Body of pancreas (tissue), 4 donors: ENCODE results near the gene IL24. TPM values are rescaled to one million over a fixed set of nuclear protein-coding genes. Genes with fewer than 3 reads are reported as not detected.
A peak's percentile ranks its signal among the peaks of the same experiment; 100 is the strongest.

Source experiments
- ATAC-seq: fragments of 150-250 bp; one replicate; pipeline ENCODE4 v1.9.1; 2016
- DNase-seq, 4 donors: peaks; one replicate each; pipeline ENCODE4 v3.0.0-alpha.2; 2019
- H3K27ac ChIP-seq, 4 donors: fragments of 200-600 bp; sonication (generic); 1 replicate in 3 of 4; 2 replicates in 1 of 4; pipeline versions ENCODE4 v1.5.1 to v1.6.1; 2016 to 2019; ENCODE audit warnings: mild to moderate bottlenecking in 1 of 4, mixed read lengths in 1 of 4, moderate library complexity in 1 of 4
- H3K27me3 ChIP-seq, 2 donors: fragments of 200-600 bp; sonication (generic); one replicate each; pipeline ENCODE4 v1.6.0; 2016; ENCODE audit warnings: mild to moderate bottlenecking in 1 of 2
- H3K36me3 ChIP-seq, 2 donors: fragments of 200-600 bp; sonication (generic); replicated peaks in 1 of 2; 2 replicates each; pipeline ENCODE4 v1.5.1; 2016; ENCODE audit warnings: low read depth in 2 of 2; ENCODE audit not compliant: insufficient read depth in 1 of 2
- H3K4me1 ChIP-seq: fragments of 200-600 bp; sonication (generic); one replicate; pipeline ENCODE4 v1.6.0; 2016
- H3K4me3 ChIP-seq, 2 donors: fragments of 200-600 bp; sonication (generic); 1 replicate in 1 of 2; 2 replicates in 1 of 2; pipeline ENCODE4 v1.5.1; 2016 to 2019
- H3K9me3 ChIP-seq, 3 donors: fragments of 200-600 bp; sonication (generic); 1 replicate in 2 of 3; 2 replicates in 1 of 3; pipeline ENCODE4 v1.5.1; 2016
- CTCF ChIP-seq, 7 experiments: fragments of 450-650 bp in 4 of 7; fragments of 200-600 bp in 3 of 7; sonication (generic) in 3 of 7; IDR thresholded peaks; one replicate each; pipeline ENCODE4 v1.5.1; 2016 to 2019; ENCODE audit warnings: antibody characterized with exemption in 7 of 7
- POLR2A ChIP-seq, 3 donors: fragments of 450-650 bp; IDR thresholded peaks; one replicate each; pipeline ENCODE4 v1.6.1; 2016; ENCODE audit warnings: antibody characterized with exemption in 3 of 3, mild to moderate bottlenecking in 2 of 3
- whole genome bisulfite sequencing, 2 donors: methylation state at CpG; one replicate each; pipeline ENCODE4 v1.1.5; 2017; 5-methylcytosine and 5-hydroxymethylcytosine counted together
- intact Hi-C: fragments of 100-400 bp; cut with DNase I; formaldehyde crosslinking; loops from one replicate; pipeline ENCODE4 v1.15.1; 2023
- total RNA-seq, 2 donors: library from RNA; depleted of rRNA; stranded (reverse); fragments of >200 nt; gene quantifications; one replicate each; pipeline ENCODE4 v1.1.0, GENCODE V29; 2016

Gene IL24
- total RNA-seq, 2 donors from 2014 or later = not detected

DNA sequence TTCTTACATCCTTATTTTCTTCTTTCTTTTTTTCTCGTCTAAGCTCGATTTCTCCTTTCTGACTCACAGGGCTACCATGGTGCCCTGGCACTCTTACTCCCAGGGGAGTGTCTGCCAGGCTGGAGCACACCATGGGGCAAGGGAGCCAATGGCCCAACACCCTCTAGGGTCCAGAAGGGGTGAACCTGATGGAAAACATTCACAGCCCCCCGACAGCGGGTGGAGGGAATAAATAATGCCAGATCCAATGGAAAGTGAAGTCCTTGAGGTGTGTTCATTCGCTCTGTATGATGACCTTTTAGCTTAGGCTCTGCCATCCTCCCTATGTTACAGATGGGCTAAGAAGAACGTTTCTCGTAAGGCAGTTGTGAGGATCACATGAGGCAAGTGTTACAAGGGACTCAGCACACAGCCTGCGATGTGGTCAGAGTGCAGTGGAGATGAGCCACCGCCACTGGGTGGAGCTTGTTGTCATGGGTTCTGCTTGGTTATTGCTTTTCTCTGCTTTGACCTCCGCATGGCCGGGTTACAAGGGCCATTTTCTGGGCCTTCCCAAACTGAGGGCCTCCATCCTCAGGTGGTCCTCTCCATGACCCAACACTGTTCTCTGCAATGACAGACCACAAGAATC, 28.0 kb downstream of the IL24 start:
- H3K4me1 ChIP-seq = no peaks in the 10 kb centered on the region
- no peaks in the 10 kb centered on the region for H3K9me3 ChIP-seq
- intact Hi-C loops = no loop called here
- ATAC-seq (no peak), DNase-seq (peak in 2 of 4 donors; percentile 29 to 63)
- H3K36me3 ChIP-seq = no peaks in the 10 kb centered on the region
- WGBS, 2 donors = 72 to 94% methylated on average over 11 of the region's 11 CpGs
- no peaks in the 10 kb centered on the region for H3K27me3 ChIP-seq
- no peak overlapping the region for H3K4me3 ChIP-seq
- no peak overlapping the region for H3K27ac ChIP-seq
- TF ChIP-seq POLR2A (IDR thresholded peaks at IDR 0.05) (no peak), CTCF (IDR thresholded peaks at IDR 0.05) (peak in 1 of 7 experiments; percentile 19)

DNA sequence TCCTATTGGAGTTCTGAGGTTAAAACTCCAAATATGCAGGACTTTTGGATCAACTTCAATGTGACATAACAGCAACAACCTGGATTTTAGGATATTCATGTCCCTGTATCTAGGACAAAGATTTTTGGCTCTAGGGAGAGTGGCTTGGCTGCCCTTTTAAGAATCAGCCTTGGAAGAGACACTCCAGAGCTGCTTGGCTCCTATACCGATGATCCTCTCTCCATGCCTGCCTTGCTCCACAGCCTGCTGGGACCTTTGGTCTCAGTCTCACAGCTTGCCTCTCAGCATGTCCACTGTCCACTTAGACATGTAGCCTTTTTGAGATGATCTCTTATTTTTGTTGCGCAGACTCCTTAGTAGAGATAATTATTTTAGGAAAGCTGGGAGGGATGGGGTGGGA, 29.0 kb downstream of the IL24 start:
- no peaks in the 10 kb centered on the region for H3K9me3 ChIP-seq
- ATAC-seq (no peak), DNase-seq (no peak)
- no peaks in the 10 kb centered on the region for H3K27me3 ChIP-seq
- intact Hi-C loops = no loop called here
- no peaks in the 10 kb centered on the region for H3K4me1 ChIP-seq
- H3K4me3 ChIP-seq = no peak overlapping the region
- H3K36me3 ChIP-seq = no peaks in the 10 kb centered on the region
- H3K27ac ChIP-seq = no peak overlapping the region
- no peak for TF ChIP-seq POLR2A (IDR thresholded peaks at IDR 0.05)
- no peak for TF ChIP-seq CTCF (IDR thresholded peaks at IDR 0.05)
- WGBS, 2 donors = 89 to 100% methylated on average over 2 of the region's 2 CpGs

DNA sequence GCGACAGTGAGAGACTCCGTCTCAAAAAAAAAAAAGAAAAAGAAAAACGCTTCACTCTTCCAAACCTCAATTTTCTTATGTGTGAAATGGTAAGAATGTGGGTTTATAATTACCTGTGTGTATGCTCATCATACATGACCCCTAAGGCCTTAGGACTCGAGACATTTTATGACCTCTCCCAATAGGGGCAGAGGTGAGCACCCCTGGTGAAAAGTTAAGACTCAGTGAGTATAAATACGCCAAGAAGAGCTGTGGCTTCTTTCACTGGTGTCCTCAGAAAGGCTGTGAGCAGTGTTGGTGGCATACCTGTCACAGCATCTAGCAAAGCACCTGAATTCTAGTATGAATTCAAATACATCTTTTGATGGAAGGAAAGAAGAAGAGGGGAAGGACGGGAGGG, 32.3 kb downstream of the IL24 start:
- ATAC-seq = no peak
- intact Hi-C loops = no loop called here
- WGBS, 2 donors = 80% methylated on average over 6 of the region's 6 CpGs
- Histone ChIP-seq H3K27me3 (no peaks in the 10 kb centered on the region), H3K4me1 (no peaks in the 10 kb centered on the region), H3K36me3 (no peaks in the 10 kb centered on the region), H3K27ac (no peak overlapping the region), H3K4me3 (no peak overlapping the region), H3K9me3 (no peaks in the 10 kb centered on the region)
- no peak for TF ChIP-seq CTCF (IDR thresholded peaks at IDR 0.05)
- TF ChIP-seq POLR2A (IDR thresholded peaks at IDR 0.05) = no peak
- DNase-seq = no peak

DNA sequence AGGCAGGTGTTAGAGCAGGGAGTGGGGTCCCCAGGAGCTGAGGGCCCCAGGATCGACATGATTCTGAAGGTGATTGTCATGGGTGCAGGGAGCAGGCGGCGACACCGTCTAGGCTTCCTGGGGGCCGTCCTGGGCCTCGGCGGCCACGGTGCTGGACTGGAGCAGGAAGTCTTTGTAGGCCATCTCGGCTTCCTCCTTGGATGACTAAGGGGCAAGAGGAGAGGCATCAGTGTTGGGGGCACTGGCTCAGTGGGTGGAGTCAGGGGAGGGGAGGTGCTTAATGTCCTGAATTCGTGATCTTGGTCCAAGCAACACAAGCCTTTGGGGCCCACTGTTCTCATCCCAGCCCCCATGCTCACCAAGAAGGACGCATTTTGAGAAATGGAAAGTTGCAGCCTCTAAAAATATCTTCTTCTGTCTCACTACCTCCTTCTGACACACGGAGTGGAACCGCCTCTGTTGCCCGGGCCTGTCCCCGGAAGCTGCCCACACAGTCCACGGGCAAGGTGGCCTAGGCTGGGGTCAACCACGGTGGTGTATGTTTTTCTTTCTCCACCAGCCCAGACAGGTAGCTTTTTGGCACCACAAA, 33.1 kb downstream of the IL24 start:
- Histone ChIP-seq H3K4me1 (no peaks in the 10 kb centered on the region), H3K36me3 (no peaks in the 10 kb centered on the region), H3K4me3 (no peak overlapping the region), H3K27me3 (no peaks in the 10 kb centered on the region), H3K27ac (no peak overlapping the region), H3K9me3 (no peaks in the 10 kb centered on the region)
- intact Hi-C loops = no loop called here
- ATAC-seq = no peak
- WGBS, 2 donors = 73 to 86% methylated on average over 10 to 11 of the region's 17 CpGs
- peak in 1 of 4 donors; percentile 31 for DNase-seq
- TF ChIP-seq CTCF (IDR thresholded peaks at IDR 0.05) (no peak), POLR2A (IDR thresholded peaks at IDR 0.05) (no peak)

DNA sequence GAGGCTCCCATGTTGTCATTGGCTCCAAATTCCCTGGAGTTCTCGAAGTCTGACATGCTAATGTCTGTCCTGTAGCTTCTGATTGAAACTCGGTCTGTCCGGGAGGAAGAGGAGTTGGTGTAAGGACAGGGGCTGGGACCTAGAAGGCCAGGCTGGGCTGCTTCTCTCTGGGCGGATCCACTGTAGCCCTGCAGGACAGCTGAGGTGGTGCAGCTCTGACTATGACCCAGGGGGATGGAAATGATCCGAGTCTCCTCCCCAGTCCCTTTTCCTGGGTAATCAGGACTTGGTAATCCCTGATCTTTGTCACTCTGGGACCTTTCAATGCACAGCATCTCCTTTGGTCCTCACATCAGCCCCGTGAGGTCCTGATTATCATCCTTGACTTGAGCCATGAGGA, 34.5 kb downstream of the IL24 start:
- no peak overlapping the region for H3K27ac ChIP-seq
- no peak for ATAC-seq

More for the DNA sequence above, 34.5 kb downstream of the IL24 start:
- no peak for DNase-seq
- Histone ChIP-seq H3K36me3 (no peaks in the 10 kb centered on the region), H3K27me3 (no peaks in the 10 kb centered on the region), H3K9me3 (no peaks in the 10 kb centered on the region), H3K4me1 (no peaks in the 10 kb centered on the region), H3K4me3 (no peak overlapping the region)
- WGBS, 2 donors = 70 to 75% methylated on average over 6 of the region's 6 CpGs
- TF ChIP-seq CTCF (IDR thresholded peaks at IDR 0.05) (no peak), POLR2A (IDR thresholded peaks at IDR 0.05) (no peak)
- intact Hi-C loops = no loop called here
